ENCODE measurements around the gene TMEM115. TPM values are rescaled to one million over a fixed set of nuclear protein-coding genes. Genes with fewer than 3 reads are reported as not detected.

TMEM115 gene
- polyA plus RNA-seq, 3 donors: 30.9 to 35.9 (median 32.3) TPM

GRCh38 chr3:50336452-50337174, 22.7 kb downstream of the TMEM115 start:
- DNase-seq (ENCODE audit: low read depth in 3 of 3, low spot score in 2 of 3): no peak

GRCh38 chr3:50334339-50335075, 24.8 kb downstream of the TMEM115 start:
- DNase-seq (ENCODE audit: low read depth in 3 of 3, low spot score in 2 of 3): no peak

GRCh38 chr3:50333744-50334328, 25.5 kb downstream of the TMEM115 start:
- no peak for DNase-seq (ENCODE audit: low read depth in 3 of 3, low spot score in 2 of 3)

DNA sequence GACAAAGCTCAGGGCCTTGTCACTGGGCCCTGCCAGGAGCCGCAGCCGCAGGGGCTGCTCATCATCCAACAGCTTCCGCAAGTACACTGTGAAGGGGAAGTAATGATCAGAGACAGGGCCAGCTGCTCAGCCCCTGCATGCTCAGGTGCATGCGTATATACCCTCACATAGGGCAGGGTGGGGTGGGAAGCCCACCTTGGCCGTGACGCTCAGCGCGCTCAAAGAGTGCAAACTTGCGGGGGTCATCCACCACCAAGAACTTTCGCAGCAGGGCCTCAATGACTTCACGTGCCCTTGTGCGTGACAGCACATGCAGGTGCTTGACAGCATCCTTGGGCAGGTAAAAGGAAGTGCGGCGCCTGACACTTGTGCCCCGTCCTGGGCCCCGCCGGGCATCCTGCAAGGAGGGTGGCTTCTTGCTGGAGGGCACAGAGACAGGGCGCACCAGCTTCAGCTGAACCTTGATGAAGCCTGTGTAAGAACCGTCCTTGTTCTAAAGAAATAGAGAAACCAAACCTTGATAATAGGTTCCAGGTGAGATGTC, 27.9 kb downstream of the TMEM115 start:
- DNase-seq (ENCODE audit: low read depth in 3 of 3, low spot score in 2 of 3): no peak

DNA sequence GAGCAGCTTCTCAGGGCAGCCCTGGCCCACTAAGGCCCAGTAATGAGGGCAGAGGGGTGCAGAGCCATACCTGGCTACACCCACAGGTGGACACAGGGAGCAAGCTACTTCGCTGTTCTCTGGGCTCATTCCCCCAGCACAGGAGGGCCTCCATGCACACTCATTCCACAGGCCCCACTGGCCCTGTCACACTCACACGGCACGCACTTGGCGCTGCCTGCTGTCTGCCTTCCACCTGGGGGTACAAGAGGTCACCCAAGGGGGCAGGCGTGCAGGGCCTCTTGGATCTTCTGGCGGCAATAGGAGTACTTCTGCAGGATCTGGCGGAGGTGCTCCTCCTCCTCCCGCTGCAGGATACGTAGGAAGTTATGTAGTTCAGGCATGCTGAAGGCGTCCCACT, 29.0 kb downstream of the TMEM115 start:
- DNase-seq (ENCODE audit: low read depth in 3 of 3, low spot score in 2 of 3): no peak

GRCh38 chr3:50327943-50328691, 31.2 kb downstream of the TMEM115 start, which contains the start of gene TUSC2:
Gene TUSC2, minus strand, starts transcription at chr3:50328223. Its CDS starts 124 bp downstream, at chr3:50328099.
- peak in 2 of 3 donors; percentile 93 to 97 for DNase-seq (ENCODE audit: low read depth in 3 of 3, low spot score in 2 of 3)

DNA sequence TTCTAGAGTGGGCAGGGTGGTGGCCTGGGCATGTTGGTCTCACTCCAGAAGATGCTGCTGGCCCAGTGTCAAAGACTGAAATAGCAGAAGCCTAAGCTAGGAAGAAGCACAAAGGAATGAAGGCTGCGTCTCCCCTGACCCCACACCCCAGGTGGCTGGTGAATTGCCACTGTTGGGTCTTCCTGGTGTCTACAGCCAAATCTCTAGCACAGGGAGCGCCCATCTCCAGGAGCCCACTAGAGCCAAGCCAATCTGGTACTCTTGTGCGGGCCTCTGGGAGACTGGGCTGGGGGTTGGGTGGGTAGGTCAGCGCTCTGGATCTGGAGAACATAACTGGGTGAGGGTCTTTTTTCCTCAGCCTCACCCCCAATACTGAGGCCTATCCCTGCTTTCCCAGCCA, 32.2 kb downstream of the TMEM115 start:
- no peak for DNase-seq (ENCODE audit: low read depth in 3 of 3, low spot score in 2 of 3)

- DNase-seq (ENCODE audit: low read depth in 3 of 3, low spot score in 2 of 3): no peak
Measured at GRCh38 chr3:50326182-50326541, 33.2 kb downstream of the TMEM115 start.

DNA sequence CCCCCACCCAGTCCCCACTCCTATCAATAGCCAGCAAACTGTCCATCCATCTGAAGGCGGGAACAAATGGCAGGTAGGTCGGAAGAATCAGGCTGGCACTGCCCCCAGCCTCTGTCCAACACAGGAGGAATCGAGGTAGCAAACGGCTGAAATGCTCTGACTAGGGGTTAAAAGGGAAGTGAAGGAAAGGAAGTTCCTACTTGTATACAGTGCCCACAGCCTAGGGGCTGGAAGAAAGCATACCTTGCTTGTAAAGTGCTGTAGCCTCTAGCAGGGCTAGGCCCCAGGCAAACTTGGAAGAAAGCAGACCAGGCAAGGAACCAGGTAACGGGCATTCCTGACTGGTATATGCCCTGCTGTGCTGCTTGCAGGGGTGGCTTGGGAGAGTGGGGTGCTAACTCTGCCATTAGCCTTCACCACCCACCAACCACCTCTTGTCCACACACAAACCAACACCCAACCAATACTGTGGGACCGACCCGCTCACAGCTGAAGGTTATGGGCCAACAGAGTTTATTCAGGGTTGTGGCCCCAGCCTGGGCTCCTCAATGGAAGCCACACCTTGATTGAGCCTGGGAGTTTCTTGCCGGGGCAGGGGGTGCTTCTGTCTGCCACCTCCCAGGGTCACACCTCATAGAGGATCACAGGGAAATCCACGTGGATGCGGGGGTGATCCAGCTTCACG, 33.7 kb downstream of the TMEM115 start:
- no peak for DNase-seq (ENCODE audit: low read depth in 3 of 3, low spot score in 2 of 3)

- DNase-seq (ENCODE audit: low read depth in 3 of 3, low spot score in 2 of 3): no peak
Measured at GRCh38 chr3:50325113-50325480, 34.2 kb downstream of the TMEM115 start.

- no peak for DNase-seq (ENCODE audit: low read depth in 3 of 3, low spot score in 2 of 3)
Measured at GRCh38 chr3:50324351-50325112, 34.8 kb downstream of the TMEM115 start.

DNA sequence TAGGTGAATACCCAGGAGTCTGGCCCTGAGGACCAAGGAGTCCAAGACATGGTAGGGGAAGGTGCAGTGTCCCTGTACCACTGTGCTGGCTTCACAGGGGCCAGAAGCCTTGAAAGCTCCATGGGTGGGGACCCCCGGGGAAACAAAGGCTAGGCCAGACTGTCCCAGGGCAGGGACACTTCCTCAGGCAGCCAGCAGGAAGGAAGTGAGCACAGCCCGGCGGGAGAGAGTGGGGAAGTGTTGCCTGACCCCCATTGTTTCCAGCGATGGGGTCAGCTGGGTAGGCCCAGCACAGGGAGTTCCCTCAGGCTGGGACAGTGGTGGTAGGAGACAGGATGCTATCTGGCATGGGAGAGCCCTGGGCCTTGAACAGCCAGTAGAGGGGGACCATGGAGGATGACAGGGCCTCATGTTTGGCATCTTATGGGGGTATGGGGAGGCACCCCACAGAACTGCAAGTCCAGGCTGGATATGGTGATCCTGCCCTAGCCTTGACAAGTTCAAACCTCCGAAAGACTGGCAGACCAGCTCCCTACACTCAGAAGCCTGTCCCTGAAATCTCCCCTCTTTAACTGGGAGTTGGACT, 35.6 kb downstream of the TMEM115 start:
- no peak for DNase-seq (ENCODE audit: low read depth in 3 of 3, low spot score in 2 of 3)

DNA sequence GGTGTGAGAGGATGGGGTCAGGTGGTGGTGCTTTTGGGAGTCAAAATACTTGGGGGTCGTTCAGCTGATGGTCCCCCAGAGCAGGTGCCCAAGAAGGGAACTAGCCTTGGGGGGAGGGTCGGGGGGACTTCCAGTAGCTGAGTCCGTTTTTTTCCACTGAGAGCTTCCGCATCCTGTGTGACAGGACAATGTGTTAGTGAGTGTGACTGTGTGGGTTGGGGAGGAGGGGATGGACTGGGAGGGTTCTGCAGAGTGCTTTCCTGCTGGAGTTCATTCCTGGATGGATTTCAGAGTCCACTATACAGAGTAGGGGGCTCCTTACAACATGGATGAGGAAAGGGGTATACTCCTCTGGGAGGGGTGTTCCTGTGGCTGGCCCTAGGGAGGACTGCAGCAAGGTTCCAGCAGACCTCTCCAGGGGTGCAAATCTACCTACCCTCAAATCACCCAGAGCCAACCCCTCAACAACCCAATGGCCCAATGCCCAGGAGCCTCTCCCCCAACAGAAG, 36.2 kb downstream of the TMEM115 start:
- no peak for DNase-seq (ENCODE audit: low read depth in 3 of 3, low spot score in 2 of 3)

DNA sequence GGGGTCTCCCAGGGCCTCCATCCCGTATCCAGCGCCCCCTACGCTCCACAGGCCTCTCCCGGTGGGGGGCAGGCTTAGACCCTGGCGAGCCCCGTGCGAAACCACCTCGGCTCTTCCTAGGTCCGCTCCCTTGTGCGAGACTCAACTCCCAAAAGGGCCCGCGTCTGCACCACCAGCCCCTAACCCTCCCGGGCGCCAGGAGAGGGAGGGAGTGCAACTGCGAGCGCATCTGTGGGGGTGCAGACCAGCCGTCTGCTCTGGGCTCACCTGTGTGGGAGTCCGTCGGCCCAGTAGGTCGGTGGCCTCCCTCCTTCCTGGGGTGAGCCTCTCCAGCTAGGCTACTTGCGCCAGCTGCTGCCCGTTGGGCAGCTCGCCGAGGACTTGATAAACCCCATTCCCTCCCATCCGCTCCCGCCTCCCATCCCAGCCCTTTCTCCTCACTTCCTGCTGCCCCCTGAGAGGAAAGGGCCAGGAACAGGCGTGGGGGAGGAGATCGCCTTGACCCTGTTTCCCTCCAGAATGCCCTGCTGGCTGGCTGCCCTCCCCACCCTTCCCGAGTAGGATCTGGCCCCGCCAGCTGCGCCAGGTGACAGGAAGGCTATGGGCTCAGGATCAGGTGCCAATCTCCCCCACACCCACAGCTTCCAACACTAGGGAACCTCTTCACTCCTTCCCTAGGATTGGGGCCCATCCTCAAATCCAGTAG, 36.8 kb downstream of the TMEM115 start, which contains the start of gene HYAL2:
Gene HYAL2, minus strand, starts transcription at position 360 of the 706 bp plus-strand sequence. CDS start 2,256 bp downstream, outside the sequence.
- DNase-seq (ENCODE audit: low read depth in 3 of 3, low spot score in 2 of 3): no peak

DNA sequence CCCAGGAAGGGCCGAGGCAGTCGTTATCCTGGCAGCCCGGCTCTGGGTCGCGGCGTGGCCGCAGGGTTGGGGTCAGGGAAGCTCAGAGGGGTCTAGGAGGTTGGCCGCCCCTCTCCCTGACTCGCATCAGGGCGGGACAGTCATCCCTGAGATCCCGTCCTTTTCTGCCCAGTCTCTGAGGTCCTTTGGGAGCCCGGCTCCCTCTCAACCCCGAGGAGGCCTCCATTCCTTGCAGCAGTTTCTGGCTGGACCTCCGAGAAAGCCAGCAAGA, 37.3 kb downstream of the TMEM115 start:
- DNase-seq (ENCODE audit: low read depth in 3 of 3, low spot score in 2 of 3): no peak

GRCh38 chr3:50321336-50322114, 37.8 kb downstream of the TMEM115 start:
- peak in 1 of 3 donors; percentile 87 for DNase-seq (ENCODE audit: low read depth in 3 of 3, low spot score in 2 of 3)

GRCh38 chr3:50320853-50321335, 38.4 kb downstream of the TMEM115 start:
- DNase-seq (ENCODE audit: low read depth in 3 of 3, low spot score in 2 of 3): peak in 1 of 3 donors; percentile 68
